Measurements from ENCODE around the gene CCDC154.
"Not testable (repeated sequence)": the region's sequence is repeated elsewhere in the genome, so short reads cannot be mapped to it uniquely, and the experiment has no call there.

Gene CCDC154

GRCh38 chr16:1455190-1456171 lies 11.1 kb upstream of the CCDC154 start:
- no peak for DNase-seq (ENCODE audit: low spot score)

GRCh38 chr16:1454561-1454960 lies 10.2 kb upstream of the CCDC154 start:
- DNase-seq (ENCODE audit: low spot score): no peak

DNA sequence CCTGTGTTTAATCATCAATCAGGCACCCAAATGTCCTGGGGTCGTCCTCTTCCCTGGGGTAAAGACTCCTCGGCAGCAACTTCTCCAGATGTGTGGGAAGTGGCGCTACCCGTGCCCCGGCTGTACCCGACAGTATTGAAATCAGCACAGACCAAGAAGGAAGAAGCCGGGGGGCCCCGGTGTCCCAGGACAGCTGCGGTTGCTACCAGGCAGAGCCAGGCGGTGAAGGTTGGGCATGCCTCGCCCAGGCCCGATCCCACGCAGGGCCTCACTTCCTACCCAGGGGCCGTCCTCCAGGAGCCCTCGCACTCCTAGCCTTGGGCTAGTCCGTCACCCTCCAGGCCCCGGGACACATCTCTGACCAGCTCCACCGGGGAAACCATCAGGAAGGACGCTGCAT lies 9.0 kb upstream of the CCDC154 start:
- DNase-seq (ENCODE audit: low spot score): no peak

- no peak for DNase-seq (ENCODE audit: low spot score)
Observed at GRCh38 chr16:1452530-1452929, 8.2 kb upstream of the CCDC154 start.

- no peak for DNase-seq (ENCODE audit: low spot score)
Observed at GRCh38 chr16:1451702-1452392, 7.5 kb upstream of the CCDC154 start.

GRCh38 chr16:1450841-1451240 lies 6.5 kb upstream of the CCDC154 start:
- no peak for DNase-seq (ENCODE audit: low spot score)

GRCh38 chr16:1450218-1450617 lies 5.9 kb upstream of the CCDC154 start:
- DNase-seq (ENCODE audit: low spot score): no peak

- DNase-seq (ENCODE audit: low spot score): no peak
Observed at GRCh38 chr16:1449201-1449788, 4.9 kb upstream of the CCDC154 start.

- no peak for DNase-seq (ENCODE audit: low spot score)
Observed at GRCh38 chr16:1448536-1449116, 4.3 kb upstream of the CCDC154 start.

DNA sequence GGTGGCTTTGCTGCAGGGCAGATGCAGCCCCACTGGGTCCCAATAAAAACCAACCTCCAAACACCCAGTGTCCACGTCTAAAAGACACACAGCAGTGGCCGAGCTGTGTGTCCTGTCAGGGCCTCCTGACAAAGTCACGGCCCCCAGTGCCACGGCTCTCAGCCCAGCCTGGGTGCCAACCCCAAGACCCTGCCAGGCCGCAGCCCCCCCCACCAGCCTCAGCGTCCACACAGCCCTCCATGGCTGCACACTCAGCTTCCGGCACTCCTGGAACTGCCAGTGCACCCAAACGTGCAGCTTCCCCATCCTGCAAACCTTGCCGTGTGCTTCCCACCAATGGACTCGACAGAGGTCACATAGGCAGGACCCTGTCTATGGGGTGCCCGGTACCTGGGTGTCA lies 3.6 kb upstream of the CCDC154 start:
- DNase-seq (ENCODE audit: low spot score): no peak

GRCh38 chr16:1446296-1447080 lies 2.1 kb upstream of the CCDC154 start:
- no peak for DNase-seq (ENCODE audit: low spot score)

DNA sequence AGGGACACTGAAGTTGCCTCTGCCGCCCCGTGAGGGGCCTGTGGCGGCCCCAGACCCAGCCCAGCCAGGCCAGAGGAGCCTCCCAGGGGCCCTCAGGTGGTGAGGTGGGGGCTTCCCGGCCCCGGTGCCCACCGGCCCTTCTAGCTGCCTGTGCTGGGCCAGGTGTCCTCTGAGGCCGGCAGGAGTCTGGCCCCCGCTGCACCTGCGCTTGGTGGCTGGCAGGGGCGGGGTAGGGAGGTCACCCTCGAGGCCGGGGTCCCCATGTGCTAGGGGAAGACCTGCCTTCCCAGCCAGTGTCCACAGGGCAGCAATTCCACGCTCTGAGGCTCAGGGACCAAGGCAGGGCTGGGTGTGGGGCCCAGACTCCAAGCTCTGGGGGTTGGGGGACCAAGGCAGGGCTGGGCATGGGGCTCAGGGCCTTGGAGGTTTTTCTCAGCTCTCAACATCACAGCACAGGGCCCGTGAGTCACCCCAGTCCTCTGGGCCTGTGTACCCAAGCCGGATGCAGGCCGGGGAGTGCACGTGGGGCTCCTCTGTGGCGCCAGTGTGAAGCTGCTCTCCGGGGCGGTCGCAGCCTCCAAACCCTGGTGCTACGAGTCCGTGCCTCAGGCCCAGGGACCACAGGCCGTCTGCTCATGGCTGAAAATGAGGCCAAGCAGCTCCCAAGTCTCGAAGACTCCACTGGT lies 1.3 kb upstream of the CCDC154 start:
- no peak for DNase-seq (ENCODE audit: low spot score)

GRCh38 chr16:1444730-1445517 lies 568 bp upstream of the CCDC154 start:
- no peak for DNase-seq (ENCODE audit: low spot score)

GRCh38 chr16:1443403-1443973 lies 868 bp downstream of the CCDC154 start:
- no peak for DNase-seq (ENCODE audit: low spot score)

- no peak for DNase-seq (ENCODE audit: low spot score)
Observed at GRCh38 chr16:1442697-1443096, 1.7 kb downstream of the CCDC154 start.

GRCh38 chr16:1441391-1441829 lies 2.9 kb downstream of the CCDC154 start:
- DNase-seq (ENCODE audit: low spot score): no peak

DNA sequence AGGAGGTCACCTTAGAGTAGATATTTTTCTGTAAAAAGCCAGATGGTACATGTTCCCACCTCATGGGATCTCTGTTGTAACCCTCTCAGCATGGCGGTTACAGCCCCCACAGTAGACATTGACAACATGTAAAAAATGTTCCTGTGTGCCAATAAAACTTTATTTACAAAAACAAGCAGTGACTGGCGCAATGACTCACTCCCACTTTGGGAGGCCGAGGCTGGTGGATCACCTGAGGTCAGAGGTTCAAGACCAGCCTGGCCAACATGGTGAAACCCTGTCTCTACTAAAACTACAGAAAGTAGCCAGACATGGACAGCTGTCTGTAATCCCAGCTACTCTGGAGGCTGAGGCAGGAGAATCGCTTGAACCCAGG lies 4.7 kb downstream of the CCDC154 start:
- DNase-seq (ENCODE audit: low spot score): not testable (repeated sequence)

DNA sequence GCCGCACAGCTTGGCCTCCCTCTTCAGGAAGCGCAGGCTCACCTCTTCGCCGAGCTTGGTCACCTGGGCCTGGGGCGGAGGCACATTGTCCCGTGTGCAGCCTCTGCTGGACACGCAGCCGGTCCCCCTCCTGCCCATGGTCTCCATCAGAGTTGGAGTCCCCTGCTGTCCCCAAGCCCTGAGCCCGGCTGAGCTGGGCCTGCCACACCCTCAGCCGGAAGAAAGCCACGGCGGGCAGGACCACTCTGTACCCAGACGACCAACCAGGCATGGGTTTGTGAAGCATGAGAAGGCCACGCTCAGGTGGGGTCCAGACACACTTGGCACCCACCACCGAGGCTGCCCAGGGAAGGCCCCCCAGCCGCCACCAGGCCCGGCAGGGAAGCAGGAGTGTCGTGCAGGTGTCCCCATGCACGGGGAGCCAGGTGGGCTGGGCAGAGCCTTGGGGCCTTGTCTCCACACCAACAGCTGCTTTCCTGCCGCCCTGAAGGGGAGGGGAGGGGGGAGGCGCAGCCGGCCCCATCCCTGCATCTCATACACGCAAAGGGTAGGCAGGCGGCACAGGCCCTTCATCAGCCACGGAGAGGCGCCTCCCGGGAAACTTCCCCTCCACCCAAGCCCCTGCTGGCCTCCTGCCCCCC lies 5.2 kb downstream of the CCDC154 start:
- DNase-seq (ENCODE audit: low spot score): no peak

Measured in AG08396 (cell line).